ENCODE data around the gene ATG2A.

The ATG2A gene

DNA sequence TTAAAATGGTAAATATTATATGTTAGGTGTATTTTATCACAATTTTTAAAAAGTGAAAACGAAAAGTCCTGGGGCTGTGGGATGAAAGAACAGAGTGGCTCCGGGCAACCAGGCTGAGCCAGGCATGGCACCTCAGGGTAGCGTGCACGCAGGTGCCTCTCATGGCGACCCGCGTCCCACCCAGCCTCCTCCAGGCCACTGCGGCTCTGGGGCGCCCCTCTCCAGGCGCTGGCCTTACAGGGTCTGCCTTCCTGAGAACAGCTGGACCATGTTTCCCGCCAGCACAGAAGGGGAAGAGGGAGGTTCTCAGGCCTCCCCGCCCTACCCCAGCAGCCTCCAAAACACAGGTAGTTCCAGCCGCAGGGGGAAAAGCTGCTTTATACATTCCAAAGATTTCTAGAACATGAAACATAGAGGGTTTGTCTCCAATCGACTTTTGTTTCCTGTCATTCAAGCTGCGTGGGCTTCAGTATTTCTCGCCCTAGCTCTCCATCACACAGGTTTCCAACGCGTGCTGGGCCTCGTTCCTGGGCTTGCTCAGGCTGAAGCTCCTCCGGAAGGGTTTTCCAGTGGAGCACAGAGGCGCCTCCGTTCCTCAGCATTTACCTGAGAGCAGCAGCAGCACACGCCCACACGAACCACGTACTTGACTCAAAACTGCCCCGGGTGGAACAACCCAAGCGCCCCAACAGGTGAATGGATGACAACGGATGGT is 49.1 kb downstream of the ATG2A start:
- DNase-seq: no peak

DNA sequence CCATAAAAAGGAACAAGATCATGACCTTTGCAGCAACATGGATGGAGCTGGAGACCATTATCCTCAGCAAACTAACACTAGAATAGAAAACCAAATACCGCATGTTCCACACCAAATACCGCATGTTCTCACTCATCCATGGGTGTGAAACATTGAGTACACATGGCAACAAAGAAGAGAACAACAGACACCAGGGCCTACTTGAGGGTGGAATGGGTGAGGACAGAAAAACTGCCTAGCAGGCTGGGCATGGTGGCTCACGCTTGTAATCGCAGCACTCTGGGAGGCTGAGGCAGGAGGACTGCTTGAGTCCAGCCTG is 50.9 kb downstream of the ATG2A start:
- no peak for DNase-seq

DNA sequence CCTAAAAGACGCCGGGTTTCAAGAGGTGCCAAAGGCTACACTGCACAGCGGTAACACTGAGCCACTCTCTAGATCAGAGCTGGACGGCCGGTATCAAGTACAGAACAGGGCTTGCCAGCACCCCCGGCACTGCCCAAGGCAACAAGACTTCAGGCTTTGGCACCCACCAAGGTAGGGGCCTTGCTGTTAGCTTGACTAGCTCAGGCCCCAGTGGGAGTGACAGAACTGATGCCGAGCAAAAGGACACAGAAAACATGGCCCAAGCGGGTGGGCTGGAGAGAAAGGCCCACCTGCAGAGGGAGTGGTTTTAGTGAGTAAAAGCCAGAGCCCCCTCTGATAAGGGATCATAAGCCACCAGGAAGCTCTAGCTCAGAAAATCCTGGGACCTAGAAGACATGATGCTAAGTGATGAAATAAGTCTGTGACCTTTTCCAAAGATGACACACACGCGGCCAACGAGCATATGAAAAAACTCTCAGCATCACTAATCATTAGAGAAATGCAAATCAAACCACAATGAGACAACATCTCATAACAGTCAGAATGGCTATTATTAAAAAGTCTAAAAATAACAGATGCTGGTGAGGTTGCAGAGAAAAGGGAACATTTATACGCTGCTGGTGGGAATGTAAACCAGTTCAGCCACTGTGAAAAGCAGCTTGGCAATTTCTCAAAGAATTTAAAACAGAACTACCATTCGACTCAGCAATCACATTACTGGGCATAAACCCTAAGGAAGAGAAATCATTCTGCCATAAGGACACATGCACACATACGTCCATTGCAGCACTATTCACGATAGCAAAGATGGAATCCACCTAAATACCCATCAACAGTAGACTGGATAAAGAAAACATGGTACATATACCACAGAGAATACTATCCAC is 51.5 kb downstream of the ATG2A start:
- no peak for DNase-seq

DNA sequence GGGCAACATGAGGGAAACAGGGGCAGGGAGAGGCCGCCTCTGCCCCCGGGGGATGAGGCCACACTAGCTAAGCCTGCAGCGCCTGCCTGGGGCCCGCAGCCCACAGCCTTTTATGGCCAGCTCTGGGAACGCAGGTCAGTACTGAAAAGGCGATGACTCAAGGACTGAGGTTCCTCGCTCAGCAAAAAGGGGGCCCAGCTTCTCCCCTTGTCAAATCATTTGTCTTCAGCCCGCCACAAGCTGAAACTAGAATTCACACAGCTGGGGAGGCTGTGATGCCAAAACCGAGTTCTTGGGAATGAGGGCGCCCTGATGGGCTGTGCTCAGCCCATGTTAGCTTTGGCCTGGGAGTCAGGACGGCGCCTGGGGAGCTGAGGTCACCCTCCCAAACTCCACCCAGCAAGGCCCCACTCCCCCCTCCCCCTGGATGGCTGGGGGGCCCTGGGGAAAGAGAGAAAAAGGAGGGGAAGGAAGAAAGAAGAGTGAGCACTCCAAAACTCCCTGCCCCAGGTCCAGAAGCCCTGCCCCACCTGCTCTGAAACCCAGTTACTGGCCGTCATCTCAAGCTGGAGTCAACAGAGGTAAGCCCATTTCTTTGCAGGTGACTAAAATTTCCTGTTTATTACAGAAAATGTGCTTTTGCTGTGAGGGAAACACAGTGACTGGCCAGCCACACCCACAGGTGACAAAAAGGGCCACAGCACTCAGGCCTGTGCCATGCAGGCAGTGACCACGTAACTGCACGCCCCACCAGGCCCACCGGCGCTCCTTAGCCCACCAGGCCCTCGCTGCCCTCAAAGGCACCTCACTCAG is 52.3 kb downstream of the ATG2A start:
- DNase-seq: no peak

DNA sequence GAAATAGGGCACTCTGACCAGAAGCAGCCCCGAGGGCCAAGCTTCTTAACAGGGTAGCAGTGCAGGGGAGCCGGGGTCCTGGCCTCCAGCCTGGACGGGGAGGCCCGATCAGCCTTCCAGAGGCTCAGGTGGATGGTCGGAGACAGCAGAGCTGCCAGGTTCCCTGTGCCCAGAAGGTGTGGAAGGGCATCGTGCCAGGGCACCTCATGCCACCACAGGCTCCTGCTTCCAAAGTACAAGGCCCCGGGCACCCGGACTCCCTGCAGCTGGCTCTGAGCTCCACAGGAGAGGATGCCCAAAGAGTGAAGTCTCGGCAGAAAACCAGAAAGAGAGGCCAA is 52.9 kb downstream of the ATG2A start:
- no peak for DNase-seq

DNA sequence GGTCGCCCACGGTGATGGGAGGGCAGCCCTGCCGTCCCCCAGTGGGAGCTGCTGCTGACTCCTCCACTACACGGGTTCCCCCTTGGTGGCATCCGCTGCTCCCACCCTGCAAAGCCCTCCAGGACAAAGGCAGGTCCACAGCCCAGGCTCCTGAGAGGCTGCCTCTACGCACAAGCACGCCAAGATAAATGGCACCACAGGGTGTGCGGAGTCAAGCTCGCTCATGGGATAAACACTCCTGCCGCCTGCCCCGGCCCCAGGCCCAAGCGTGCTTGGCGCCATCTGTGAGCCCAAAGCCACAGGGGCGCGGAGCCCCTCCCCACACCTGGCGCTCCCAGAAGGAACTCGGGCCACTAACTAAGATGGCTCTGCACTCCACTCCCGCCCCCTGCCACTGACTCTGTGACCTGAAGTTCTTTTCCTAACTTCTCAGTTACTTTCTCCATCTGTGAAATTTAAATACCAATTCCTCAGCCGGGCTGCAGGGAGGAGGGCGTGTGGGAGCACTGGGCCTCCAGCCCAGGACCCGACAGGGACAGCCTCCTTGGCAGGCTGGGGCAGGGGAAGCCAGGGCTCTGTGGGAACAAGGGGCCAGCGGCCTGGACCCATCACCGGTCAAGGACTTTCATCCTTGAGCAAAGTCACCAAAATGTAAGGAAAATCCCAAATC is 53.5 kb downstream of the ATG2A start:
- DNase-seq: no peak

DNA sequence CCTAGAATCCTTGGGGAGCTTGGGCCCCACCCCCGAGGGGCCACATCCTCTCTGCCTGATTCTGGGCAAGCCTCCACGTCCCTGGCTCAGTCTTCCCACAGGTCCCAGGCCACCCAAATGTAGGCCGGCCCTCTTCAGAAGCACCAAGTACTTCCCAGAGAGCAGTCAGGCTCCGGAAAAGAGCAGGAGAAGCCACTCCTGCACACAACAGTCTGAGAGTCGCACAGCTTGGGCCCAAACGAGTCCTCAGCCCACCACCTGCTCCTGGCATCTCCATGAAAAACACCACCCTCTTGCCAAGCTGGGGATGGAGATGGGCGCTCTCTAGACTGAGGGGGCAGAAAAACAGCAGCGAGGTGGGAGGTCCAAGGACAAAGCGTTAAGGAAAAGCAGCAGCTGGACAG is 54.0 kb downstream of the ATG2A start:
- DNase-seq: no peak

DNA sequence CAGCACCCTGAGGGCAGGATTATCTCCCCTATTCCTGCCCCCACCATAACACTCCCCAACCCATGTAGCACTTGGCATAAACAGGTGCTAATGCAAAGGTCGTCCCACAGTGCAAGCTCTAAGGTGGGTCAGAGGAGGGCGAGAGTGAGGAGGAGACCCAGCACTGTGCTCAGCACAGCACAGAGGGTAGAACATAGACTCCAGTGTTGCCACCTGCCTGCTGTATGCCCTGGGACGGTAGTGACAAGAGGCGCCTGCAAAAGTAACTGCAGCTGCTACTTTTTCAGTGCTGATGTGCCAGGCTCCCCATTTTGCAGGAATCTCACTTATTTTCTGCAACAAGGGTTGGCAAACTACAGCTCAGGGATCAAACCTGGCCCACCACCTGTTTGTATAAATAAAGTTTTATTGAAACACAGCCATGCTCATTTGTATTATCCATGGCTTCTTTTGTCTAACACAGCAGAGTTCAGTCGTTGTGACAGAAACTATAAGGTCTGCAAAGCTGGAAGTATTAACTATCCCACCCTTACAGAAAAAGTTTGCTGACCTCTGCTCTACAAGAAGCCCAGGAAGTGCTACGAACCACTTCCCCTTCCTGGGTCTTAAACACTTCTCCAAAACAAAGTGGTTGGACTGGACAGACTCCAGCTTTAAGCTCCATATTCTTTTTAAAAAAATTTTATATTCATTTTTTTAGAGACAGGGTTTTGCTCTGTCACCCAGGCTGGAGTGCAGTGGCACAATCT is 55.6 kb downstream of the ATG2A start:
- DNase-seq: no peak

DNA sequence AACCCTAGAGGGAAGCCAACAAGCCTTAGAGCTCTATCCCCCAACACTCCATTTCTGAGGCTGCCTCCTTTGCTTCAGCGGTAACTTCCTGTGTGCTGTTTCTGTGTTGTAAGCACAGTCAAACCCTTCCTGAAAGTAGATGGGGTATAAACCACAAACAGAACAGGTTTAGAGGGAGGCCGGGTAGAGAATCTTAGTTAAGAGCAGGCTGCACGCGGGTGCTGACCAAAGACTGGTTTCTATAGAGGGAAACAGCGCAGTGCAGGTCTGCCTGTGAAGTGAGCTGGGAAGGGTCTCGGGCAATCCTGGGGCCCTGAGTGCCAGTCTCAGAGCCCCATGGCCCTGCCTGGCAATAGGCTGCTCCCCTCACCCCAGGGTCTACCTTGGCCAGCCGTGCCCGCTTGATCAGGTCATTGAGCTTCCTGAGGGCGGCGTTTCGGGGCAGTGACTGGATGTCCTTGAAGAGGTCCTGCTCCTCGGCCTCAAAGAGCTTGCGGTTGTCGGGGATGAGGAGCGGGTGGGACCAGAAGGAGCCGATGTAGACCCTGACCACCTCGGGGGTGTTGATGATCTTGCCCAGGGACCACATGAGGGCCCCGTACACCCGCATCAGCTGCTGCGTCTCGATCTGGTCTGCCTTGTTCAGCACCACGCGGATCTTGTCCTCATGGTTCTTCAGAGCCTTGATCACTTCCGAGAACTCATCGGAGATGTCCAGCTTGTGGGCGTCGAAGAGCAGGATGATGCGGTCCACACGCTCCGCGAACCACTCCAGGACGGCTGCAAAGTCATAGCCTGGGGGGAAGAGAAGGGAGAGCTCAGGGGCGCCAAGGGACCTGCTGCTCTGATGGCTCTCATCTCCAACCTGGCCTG is 57.2 kb downstream of the ATG2A start:
- no peak for DNase-seq

DNA sequence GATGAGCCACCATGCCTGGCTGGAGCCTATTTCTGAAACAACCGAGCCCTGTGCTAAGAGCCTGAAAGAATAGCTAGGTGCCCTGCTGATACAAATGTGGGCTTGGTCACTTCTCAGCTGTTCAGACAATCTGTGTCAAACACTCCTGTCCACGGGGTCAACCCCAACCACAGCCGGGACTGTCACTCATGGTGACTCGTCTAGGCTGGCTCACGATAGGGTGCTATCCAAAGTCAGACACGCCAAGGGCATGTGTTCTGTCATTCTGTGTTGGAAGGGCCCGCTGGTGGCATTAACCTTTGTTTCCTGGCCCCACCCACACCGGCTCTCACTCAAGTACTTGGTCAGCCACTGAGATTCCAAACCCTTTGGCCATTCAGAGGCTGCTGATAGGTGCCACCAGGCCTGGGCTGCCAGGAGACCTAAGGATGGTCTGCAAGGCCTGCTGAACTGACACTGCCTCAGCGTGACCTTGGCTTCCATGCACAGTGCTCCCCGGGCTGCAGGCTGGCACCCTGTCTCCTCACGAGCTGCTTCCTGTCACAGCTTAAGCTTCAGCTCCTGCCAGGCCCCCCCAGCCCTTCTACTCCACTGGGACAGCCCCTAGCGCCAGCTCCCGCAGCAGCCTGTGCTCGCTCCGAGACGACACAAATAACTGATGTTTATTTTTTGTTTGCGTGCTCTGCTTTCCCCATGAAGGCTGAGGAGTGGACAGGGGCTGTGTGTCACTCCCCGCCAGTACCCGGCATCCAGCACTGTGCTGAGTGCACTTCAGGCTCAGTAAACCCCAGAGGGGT is 58.3 kb downstream of the ATG2A start:
- no peak for DNase-seq

DNA sequence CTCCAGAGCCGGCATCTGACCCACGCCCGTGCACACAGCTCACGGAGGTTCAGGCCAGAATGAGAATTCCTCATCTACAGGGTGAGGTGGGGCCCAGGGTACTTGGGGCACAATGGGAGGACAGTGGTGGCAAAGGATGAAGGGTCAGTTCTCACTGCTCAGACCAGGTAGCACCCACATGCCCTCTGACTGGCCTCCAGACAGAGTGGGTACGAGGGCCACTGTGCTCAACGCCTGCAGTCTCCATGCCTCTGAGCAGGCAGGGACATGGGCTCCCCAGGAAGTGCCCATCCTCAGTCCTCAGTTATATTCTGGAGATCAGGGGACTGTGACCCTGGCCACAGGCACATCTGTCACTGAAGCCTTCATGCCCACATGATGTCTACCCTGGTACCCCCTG is 59.5 kb downstream of the ATG2A start:
- DNase-seq: no peak

DNA sequence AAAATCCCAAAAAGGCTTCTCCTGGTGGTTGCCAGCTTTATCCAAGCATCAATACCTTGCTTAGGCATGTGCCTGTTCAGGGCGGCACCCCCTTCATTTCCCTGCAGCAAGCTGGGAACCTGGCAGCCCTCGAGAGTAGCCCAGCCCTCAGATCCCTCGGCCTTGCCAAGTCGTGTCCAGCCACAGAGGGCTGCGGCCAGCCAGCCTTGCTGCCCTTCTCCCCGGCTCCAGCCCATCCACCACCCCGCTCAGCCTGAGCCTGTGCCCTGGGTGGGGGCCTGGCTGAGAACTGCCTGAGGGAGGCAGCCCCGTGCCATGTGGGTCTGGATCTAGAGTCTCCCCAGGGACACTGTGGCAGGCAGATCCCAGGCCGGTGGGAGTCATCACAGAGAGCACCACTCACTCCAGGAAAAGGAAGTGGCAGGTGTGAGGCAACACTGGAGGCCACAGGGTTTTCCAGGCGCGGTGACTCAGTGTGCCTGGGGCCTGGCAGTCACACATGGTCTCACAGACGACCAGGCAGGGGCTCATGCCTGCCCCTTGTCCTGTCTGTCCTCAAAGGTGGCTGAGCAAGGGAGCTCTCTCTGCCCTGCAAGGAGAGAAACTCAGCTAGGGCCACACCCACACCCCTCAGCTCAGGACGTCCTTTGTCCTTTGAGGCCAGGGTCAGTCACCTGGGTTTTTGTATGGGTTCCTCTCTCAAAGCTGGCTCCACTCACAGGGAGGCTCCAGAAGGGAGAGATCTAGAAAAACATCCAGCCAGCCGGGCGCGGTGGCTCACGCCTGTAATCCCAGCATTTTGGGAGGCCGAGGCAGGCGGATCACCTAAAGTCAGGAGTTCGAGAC is 60.4 kb downstream of the ATG2A start:
- peak; percentile 31 for DNase-seq

DNA sequence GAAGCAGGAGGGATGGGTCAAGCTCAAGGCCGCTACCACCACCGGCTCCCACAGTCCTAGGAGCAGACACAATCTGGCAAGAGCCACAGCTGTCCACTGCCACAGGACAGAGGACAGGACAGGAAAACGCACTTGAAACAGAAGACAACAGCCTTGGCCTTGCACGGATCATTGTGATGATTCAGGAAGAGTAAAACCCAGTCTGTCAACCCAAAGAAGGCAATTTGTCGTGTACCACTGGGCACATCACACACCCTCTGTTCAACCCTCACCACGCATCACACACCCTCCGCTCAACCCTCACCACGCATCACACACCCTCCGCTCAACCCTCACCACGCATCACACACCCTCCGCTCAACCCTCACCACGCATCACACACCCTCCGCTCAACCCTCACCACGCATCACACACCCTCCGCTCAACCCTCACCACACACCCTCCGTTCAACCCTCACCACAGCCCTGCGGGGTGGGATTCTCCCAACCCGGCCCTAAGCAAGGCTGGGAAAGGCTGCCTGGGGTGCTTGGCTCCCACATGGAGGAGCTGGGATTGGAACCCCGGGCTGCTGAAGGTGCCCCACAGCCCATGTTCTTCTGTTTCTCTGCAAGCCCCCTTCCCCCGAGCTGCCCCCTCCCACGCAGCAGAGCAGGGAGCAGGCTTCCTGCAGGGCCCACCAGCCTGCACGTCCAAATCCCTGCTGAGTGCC is 61.3 kb downstream of the ATG2A start:
- no peak for DNase-seq

DNA sequence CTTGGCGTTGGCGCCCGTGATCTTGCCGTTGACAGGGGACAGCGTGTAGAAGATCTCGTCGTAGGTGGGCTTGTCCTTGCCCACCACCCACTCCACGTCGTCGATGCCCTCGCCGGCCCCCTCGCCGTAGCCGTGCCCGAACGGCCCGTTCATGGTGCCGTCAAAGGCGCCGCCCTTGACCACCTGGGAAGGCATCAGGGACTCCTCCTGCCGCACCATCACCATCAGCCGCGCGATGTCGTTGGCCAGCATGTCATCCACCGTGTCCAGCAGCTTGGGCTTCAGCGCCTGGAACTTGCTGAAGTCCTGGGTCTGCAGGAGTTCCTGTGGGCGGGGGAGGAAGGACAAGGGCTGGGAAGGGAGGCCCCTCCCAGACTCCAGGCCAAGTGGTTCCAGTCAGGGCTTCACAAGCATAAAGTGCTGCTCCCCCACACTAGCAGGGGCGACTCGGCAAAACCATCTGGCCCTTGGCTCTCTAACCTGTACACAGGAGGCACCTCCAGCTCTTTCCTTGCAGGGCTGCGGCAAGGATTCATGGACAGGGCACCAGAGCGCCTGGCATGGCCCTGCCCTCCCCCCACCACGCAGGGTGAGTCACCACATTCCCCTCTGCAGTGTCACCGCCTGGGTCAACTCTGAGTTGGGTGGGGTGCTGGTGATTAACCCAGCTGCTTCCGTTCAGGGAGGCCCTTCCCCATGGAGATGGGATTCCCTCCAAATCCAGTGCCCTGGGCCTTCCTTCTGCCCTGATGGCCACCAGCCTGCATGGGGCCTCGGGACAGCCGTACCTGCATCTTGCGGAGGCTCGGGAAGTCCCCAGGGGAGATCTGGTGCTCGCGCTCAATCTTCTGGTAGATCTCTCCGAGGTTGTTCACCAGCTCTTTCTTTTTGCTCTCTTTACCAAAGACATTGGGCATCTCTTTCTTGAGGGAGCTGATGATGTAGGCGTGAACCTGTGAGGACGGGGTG is 62.2 kb downstream of the ATG2A start:
- DNase-seq: no peak

DNA sequence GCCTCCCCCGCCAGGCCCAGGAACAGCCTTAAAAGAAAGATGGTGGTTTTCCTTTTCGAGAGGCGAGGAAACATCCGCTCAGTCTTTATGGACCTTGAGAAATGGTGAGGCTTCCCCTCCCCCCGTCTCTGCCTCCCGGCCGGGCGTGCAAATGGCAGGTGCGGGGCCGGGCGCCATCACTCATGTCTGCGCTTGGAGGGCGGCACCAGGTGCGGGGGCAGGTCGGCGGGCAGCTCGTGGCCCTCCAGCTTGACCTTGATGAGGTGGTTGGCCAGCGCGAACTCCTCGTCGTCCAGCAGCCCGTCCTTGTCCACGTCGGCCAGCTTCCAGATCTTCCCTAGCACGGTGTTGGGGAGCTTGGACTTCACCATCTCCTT is 62.9 kb downstream of the ATG2A start:
- DNase-seq: no peak

DNA sequence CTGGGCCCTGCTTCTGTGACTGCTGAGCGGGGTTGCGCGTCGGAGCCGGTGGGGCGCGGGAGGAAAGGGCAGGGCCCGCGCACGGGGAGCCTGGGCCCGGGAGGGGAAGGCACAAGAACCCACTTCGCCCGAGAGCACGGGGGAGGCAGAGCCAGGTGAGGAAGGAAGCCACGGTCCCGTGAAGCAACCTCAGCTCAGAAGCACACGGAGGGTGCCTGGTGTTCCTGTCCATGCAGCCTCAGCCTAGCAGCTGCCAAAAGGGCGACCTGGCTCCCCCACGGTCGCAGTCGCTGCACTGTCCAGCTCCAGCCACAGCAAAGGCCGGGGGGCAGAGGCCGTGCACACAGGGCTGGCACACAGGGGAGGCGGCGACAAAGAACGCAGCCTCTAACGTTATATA is 63.3 kb downstream of the ATG2A start:
- DNase-seq: no peak

DNA sequence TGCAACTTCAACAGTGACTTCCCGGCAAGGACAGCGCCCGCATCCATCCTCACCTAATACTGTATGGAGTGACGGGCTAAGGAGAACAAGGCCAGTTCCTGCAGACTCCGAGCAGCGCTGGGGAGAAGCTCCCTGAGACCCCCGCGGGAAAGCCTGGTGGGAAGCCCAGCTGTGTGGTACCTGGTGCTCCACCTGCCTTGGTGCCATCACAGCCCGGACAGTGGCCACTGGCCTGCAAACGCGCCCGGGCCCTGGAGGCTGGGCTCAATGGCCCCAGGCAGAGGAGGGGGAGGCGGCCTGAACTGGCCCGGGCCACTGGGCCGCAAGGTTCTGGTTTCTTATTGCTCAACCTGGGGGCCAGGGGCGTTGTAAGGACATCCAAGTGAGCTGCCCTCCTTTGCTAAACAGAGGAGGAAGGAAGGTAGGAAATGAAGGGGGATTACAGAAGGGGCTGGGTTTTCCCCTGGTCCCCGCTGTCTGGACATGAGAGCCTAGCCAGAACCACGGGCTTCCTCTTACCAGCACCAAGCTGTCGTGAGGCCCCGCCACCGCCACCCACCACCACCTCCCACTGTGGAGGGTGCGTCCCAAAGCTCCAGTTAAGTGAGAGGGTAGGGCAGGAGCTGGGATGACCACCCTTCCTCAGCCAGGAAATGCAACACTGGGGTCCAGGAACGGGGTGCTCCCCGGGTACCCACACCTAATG is 64.1 kb downstream of the ATG2A start:
- no peak for DNase-seq
